Left cardiac atrium (tissue), 4 donors: ENCODE measurements around the gene ACP7. TPM values are rescaled to one million over a fixed set of nuclear protein-coding genes. Genes with fewer than 3 reads are reported as not detected.
"Not testable (repeated sequence)": the region's sequence is repeated elsewhere in the genome, so short reads cannot be mapped to it uniquely, and the experiment has no call there.

ENCODE experiments used
- ATAC-seq, 2 donors: fragments of 200-7000 bp; cut with Tn5 transposase; one replicate each; pipeline ENCODE4 v1.9.1; 2020; ENCODE audit warnings: mild to moderate bottlenecking in 2 of 2, moderate library complexity in 2 of 2
- DNase-seq: peaks from one replicate; pipeline ENCODE4 v3.0.0-alpha.2; 2020
- intact Hi-C, 2 donors: fragments of 100-400 bp; cut with DNase I; formaldehyde crosslinking; loops; one replicate each; pipeline versions ENCODE4 v1.14.1 to v1.15.1; 2022 to 2023
- total RNA-seq, 2 donors: library from RNA; stranded (reverse); fragmentation: NEBNext Ultra II Directional; extraction: Animal tissue kit (Norgen Biotek cat#: 25700); gene quantifications; one replicate each; pipeline ENCODE4 v1.2.1, GENCODE V29; 2021
- donor health status: DM: no; HTN: yes; CAD: no.
- donor health status: DM: no; HTN: yes; CAD: no; lungs with severe emphysema.
- donor health status: DM: yes; HTN: yes; CAD: no.
- donor health status: Dilated cardiomyopathy.

The ACP7 gene
- total RNA-seq, 2 donors from 2014 or later = not detected

GRCh38 chr19:39074205-39074692 lies 9.9 kb upstream of the ACP7 start:
- DNase-seq (no peak), ATAC-seq (no peak)
- intact Hi-C loops = no loop called here

GRCh38 chr19:39074942-39075341 lies 9.2 kb upstream of the ACP7 start:
- ATAC-seq (no peak), DNase-seq (no peak)
- intact Hi-C loops = no loop called here

- DNase-seq (no peak), ATAC-seq (no peak)
- intact Hi-C loops = no loop called here
Observed at GRCh38 chr19:39077323-39077722, 6.8 kb upstream of the ACP7 start.

GRCh38 chr19:39078436-39079200 lies 5.5 kb upstream of the ACP7 start:
- ATAC-seq (no peak), DNase-seq (no peak)
- intact Hi-C loops = no loop called here

GRCh38 chr19:39080431-39080830 lies 3.7 kb upstream of the ACP7 start:
- intact Hi-C loops = no loop called here
- ATAC-seq (no peak), DNase-seq (no peak)

GRCh38 chr19:39082167-39082566 lies 2.0 kb upstream of the ACP7 start:
- DNase-seq (no peak), ATAC-seq (no peak)
- intact Hi-C loops = no loop called here

GRCh38 chr19:39082745-39083598 lies 1.2 kb upstream of the ACP7 start:
- DNase-seq (no peak), ATAC-seq (no peak)
- intact Hi-C loops = no loop called here

GRCh38 chr19:39083599-39083982 lies 577 bp upstream of the ACP7 start:
- no peak for DNase-seq
- no peak for ATAC-seq
- intact Hi-C loops = no loop called here

GRCh38 chr19:39084732-39085080 lies 538 bp downstream of the ACP7 start:
- ATAC-seq (no peak), DNase-seq (no peak)
- intact Hi-C loops = no loop called here

- ATAC-seq (no peak), DNase-seq (no peak)
- intact Hi-C loops = no loop called here
Observed at GRCh38 chr19:39085392-39085791, 1.2 kb downstream of the ACP7 start.

GRCh38 chr19:39086386-39086785 lies 2.2 kb downstream of the ACP7 start:
- intact Hi-C loops = no loop called here
- DNase-seq = no peak
- no peak for ATAC-seq

GRCh38 chr19:39087907-39088686 lies 3.9 kb downstream of the ACP7 start:
- intact Hi-C loops = no loop called here
- DNase-seq (no peak), ATAC-seq (no peak)

- ATAC-seq, intact Hi-C loops, DNase-seq: not testable (repeated sequence)
Observed at GRCh38 chr19:39090016-39090415, 5.8 kb downstream of the ACP7 start.

GRCh38 chr19:39090881-39091280 lies 6.7 kb downstream of the ACP7 start:
- DNase-seq (no peak), ATAC-seq (no peak)
- intact Hi-C loops = no loop called here

GRCh38 chr19:39095799-39096540 lies 11.8 kb downstream of the ACP7 start:
- ATAC-seq, DNase-seq, intact Hi-C loops: not testable (repeated sequence)

GRCh38 chr19:39097299-39097698 lies 13.1 kb downstream of the ACP7 start:
- DNase-seq (no peak), ATAC-seq (no peak)
- intact Hi-C loops = no loop called here

- intact Hi-C loops = no loop called here
- ATAC-seq (no peak), DNase-seq (no peak)
Observed at GRCh38 chr19:39097721-39098120, 13.6 kb downstream of the ACP7 start.

GRCh38 chr19:39098365-39099269 lies 14.4 kb downstream of the ACP7 start:
- DNase-seq (no peak), ATAC-seq (no peak)
- intact Hi-C loops = no loop called here
